H1 (cell line): ENCODE measurements around the gene ASB13. TPM values are rescaled to one million over a fixed set of nuclear protein-coding genes. Genes with fewer than 3 reads are reported as not detected.

ENCODE experiments used
- CTCF ChIA-PET: fragments of 300-600 bp; sonication (Branson Sonifier 250); formaldehyde crosslinking; loops from one replicate; lab custom pipeline; 2021; ENCODE audit not compliant: partially characterized antibody; lab: Charles Lee
- POLR2A ChIA-PET: fragments of 300-600 bp; sonication (Branson Sonifier 250); formaldehyde crosslinking; loops from one replicate; lab custom pipeline; 2021; ENCODE audit warnings: inconsistent platforms; ENCODE audit not compliant: partially characterized antibody; lab: Charles Lee
- DNase-seq, 2 experiments: peaks; one replicate each; pipeline versions ENCODE4 v3.0.0 to v3.0.0-alpha.2; 2010 to 2022; ENCODE audit warnings: low spot score in 2 of 2, low read depth in 1 of 2, mixed read lengths in 1 of 2
- FAIRE-seq: peaks from 2 replicates; lab custom pipeline; 2011; peaks lifted over from hg19 to GRCh38; lab: Jason Lieb, UNC
- H2AFZ ChIP-seq: 2 replicates; pipeline ENCODE4 v1.8.1; 2012; ENCODE audit warnings: low read length, inconsistent platforms
- H2AK5ac ChIP-seq: 2 replicates; pipeline ENCODE4 v1.6.1; 2013; ENCODE audit warnings: low read depth, low read length
- H2BK120ac ChIP-seq: replicated peaks from 2 replicates; pipeline ENCODE3; 2013; ENCODE audit warnings: low read depth, low read length, inconsistent platforms
- H2BK12ac ChIP-seq: 2 replicates; pipeline ENCODE4 v1.6.1; 2013; ENCODE audit warnings: low read depth, low read length
- H2BK15ac ChIP-seq: 2 replicates; pipeline ENCODE4 v1.6.1; 2013; ENCODE audit warnings: low read length
- H2BK20ac ChIP-seq: 2 replicates; pipeline ENCODE4 v1.6.1; 2013; ENCODE audit warnings: low read length
- H2BK5ac ChIP-seq: 2 replicates; pipeline ENCODE4 v1.6.1; 2013; ENCODE audit warnings: low read depth, low read length
- H3K14ac ChIP-seq: 2 replicates; pipeline ENCODE4 v1.6.1; 2013; ENCODE audit warnings: inconsistent platforms; ENCODE audit not compliant: insufficient read length
- H3K18ac ChIP-seq: 2 replicates; pipeline ENCODE4 v1.6.1; 2013; ENCODE audit warnings: low read length; ENCODE audit errors: extremely low read depth
- H3K23ac ChIP-seq: 2 replicates; pipeline ENCODE4 v1.6.1; 2013; ENCODE audit warnings: inconsistent platforms; ENCODE audit not compliant: insufficient read length
- H3K23me2 ChIP-seq: 2 replicates; pipeline ENCODE4 v1.6.1; 2013; ENCODE audit warnings: low read depth, low read length
- H3K27ac ChIP-seq: 2 replicates; pipeline ENCODE4 v1.6.1; 2011; ENCODE audit warnings: low read depth, low read length, inconsistent platforms
- H3K27me3 ChIP-seq, 4 experiments: replicated peaks in 1 of 4; 1 replicate in 1 of 4; 2 replicates in 3 of 4; pipeline versions ENCODE4 v1.6.1 to v1.8.1; 2011 to 2013; ENCODE audit warnings: low read length in 3 of 4, mild to moderate bottlenecking in 3 of 4, inconsistent platforms in 2 of 4, mixed read lengths in 2 of 4, moderate library complexity in 1 of 4; ENCODE audit not compliant: control insufficient read depth in 3 of 4, insufficient read depth in 3 of 4; ENCODE audit errors: extremely low read depth in 1 of 4
- H3K36me3 ChIP-seq, 4 experiments: 2 replicates each; pipeline versions ENCODE4 v1.6.1 to v1.8.1; 2011 to 2013; ENCODE audit warnings: mild to moderate bottlenecking in 4 of 4, low read length in 3 of 4, moderate library complexity in 2 of 4, control low read depth in 1 of 4, inconsistent platforms in 1 of 4; ENCODE audit not compliant: insufficient read depth in 4 of 4, control insufficient read depth in 2 of 4
- H3K4ac ChIP-seq: replicated peaks from 2 replicates; pipeline ENCODE3; 2013; ENCODE audit warnings: low read length, low read depth, mixed read lengths, inconsistent platforms; ENCODE audit not compliant: insufficient read length
- H3K4me1 ChIP-seq, 4 experiments: replicated peaks in 1 of 4; 1 replicate in 1 of 4; 2 replicates in 3 of 4; pipeline versions ENCODE4 v1.6.1 to v1.8.1; 2011 to 2013; ENCODE audit warnings: low read length in 3 of 4, inconsistent platforms in 2 of 4, mixed read lengths in 1 of 4; ENCODE audit not compliant: insufficient read depth in 4 of 4, control insufficient read depth in 3 of 4
- H3K4me2 ChIP-seq, 2 experiments: 2 replicates each; pipeline versions ENCODE4 v1.6.1 to v1.8.1; 2011 to 2013; ENCODE audit warnings: low read depth in 2 of 2, low read length in 2 of 2, control low read depth in 1 of 2, inconsistent platforms in 1 of 2, mild to moderate bottlenecking in 1 of 2; ENCODE audit not compliant: insufficient read depth in 1 of 2
- H3K4me3 ChIP-seq, 4 experiments: fragments of 200-600, 300-600 bp in 1 of 4; sonication (generic), shearing (Covaris generic), sonication (Bioruptor Twin) in 1 of 4; 2 replicates each; pipeline versions ENCODE4 v1.5.1 to v1.8.1; 2011 to 2016; ENCODE audit warnings: low read length in 4 of 4, low read depth in 3 of 4, control low read depth in 2 of 4, inconsistent platforms in 2 of 4, mild to moderate bottlenecking in 2 of 4, mixed read lengths in 1 of 4, moderate library complexity in 1 of 4; ENCODE audit not compliant: insufficient read depth in 2 of 4; ENCODE audit errors: extremely low read depth in 1 of 4
- H3K56ac ChIP-seq: replicated peaks from 2 replicates; pipeline ENCODE3; 2013; ENCODE audit warnings: low read depth, mild to moderate bottlenecking, mixed read lengths, low read length, inconsistent platforms; ENCODE audit not compliant: insufficient read length
- H3K79me1 ChIP-seq: 2 replicates; pipeline ENCODE4 v1.6.1; 2013; ENCODE audit warnings: low read depth, low read length, control low read depth
- H3K79me2 ChIP-seq, 2 experiments: 2 replicates each; pipeline versions ENCODE4 v1.6.1 to v1.8.1; 2012 to 2013; ENCODE audit warnings: low read length in 2 of 2, mild to moderate bottlenecking in 2 of 2, inconsistent platforms in 1 of 2; ENCODE audit not compliant: insufficient read depth in 2 of 2, control insufficient read depth in 1 of 2
- H3K9ac ChIP-seq, 4 experiments: replicated peaks in 1 of 4; 1 replicate in 1 of 4; 2 replicates in 3 of 4; pipeline versions ENCODE4 v1.6.1 to v1.8.1; 2011 to 2013; ENCODE audit warnings: low read depth in 3 of 4, low read length in 3 of 4, control low read depth in 2 of 4, mild to moderate bottlenecking in 2 of 4, moderate library complexity in 2 of 4, inconsistent platforms in 1 of 4; ENCODE audit errors: extremely low read depth in 1 of 4
- H3K9me3 ChIP-seq, 2 experiments: 2 replicates each; pipeline versions ENCODE4 v1.6.1 to v1.8.1; 2012 to 2013; ENCODE audit warnings: mild to moderate bottlenecking in 2 of 2, moderate library complexity in 2 of 2, control low read depth in 1 of 2, inconsistent platforms in 1 of 2, low read depth in 1 of 2, low read length in 1 of 2, mixed read lengths in 1 of 2; ENCODE audit not compliant: insufficient read depth in 2 of 2
- H4K20me1 ChIP-seq, 2 experiments: replicated peaks in 1 of 2; 2 replicates each; pipeline versions ENCODE3 to v1.8.1; 2011 to 2013; ENCODE audit warnings: inconsistent platforms in 2 of 2, low read length in 2 of 2, mild to moderate bottlenecking in 1 of 2; ENCODE audit not compliant: insufficient read depth in 2 of 2, control insufficient read depth in 1 of 2
- H4K5ac ChIP-seq: 2 replicates; pipeline ENCODE4 v1.6.1; 2013; ENCODE audit warnings: low read length, low read depth, mixed read lengths, inconsistent platforms; ENCODE audit not compliant: insufficient read length
- H4K8ac ChIP-seq: 2 replicates; pipeline ENCODE4 v1.8.0; 2013; ENCODE audit warnings: mild to moderate bottlenecking, moderate library complexity, low read length, inconsistent platforms; ENCODE audit not compliant: insufficient read depth; ENCODE audit errors: extremely low read depth
- H4K91ac ChIP-seq: replicated peaks from 2 replicates; pipeline ENCODE3; 2013; ENCODE audit warnings: low read length, mixed read lengths, inconsistent platforms; ENCODE audit not compliant: insufficient read length
- HDAC2 ChIP-seq, 2 experiments: fragments of 300-600 bp in 1 of 2; sonication (generic) in 1 of 2; IDR thresholded peaks; 2 replicates each; pipeline ENCODE4 v1.6.1; 2011 to 2012; ENCODE audit warnings: low read depth in 2 of 2, low read length in 2 of 2, mild to moderate bottlenecking in 2 of 2, moderate library complexity in 2 of 2, borderline replicate concordance in 1 of 2, inconsistent platforms in 1 of 2
- POLR2A ChIP-seq, 2 experiments: IDR thresholded peaks; 1 replicate in 1 of 2; 2 replicates in 1 of 2; pipeline ENCODE4 v1.6.1; 2011; ENCODE audit warnings: low read depth in 2 of 2, low read length in 2 of 2, mild to moderate bottlenecking in 2 of 2; ENCODE audit errors: control extremely low read depth in 1 of 2
- RFX5 ChIP-seq: IDR thresholded peaks from 2 replicates; pipeline ENCODE4 v1.6.1; 2011; ENCODE audit warnings: low read depth, low read length, improper control_type of control experiment, borderline replicate concordance
- ZNF274 ChIP-seq: IDR thresholded peaks from 2 replicates; pipeline ENCODE4 v1.7.0; 2012; ENCODE audit warnings: low read length, borderline replicate concordance; ENCODE audit errors: extremely low read depth
- WGBS, 2 experiments: shearing (Covaris generic) in 1 of 2; methylation state at CpG; one replicate each; pipeline versions ENCODE4 v1.1.6 to v1.1.7; 2013 to 2015; ENCODE audit warnings: low lambda C conversion rate in 2 of 2, mixed read lengths in 2 of 2, inconsistent platforms in 1 of 2, low coverage in 1 of 2, missing lambda C conversion rate in 1 of 2; ENCODE audit not compliant: insufficient replicate concordance in 2 of 2, insufficient coverage in 1 of 2, insufficient read length in 1 of 2; ENCODE audit errors: extremely low coverage in 1 of 2, missing lambda C conversion rate in 1 of 2; 5-methylcytosine and 5-hydroxymethylcytosine counted together
- polyA plus RNA-seq, 7 experiments: library from polyadenylated mRNA; depleted of rRNA in 3 of 7; stranded (reverse) in 5 of 7; unstranded in 2 of 7; fragments of >200 nt in 5 of 7; fragments of 200-250 nt in 2 of 7; gene quantifications; 1 replicate in 5 of 7; 2 replicates in 1 of 7; 4 replicates in 1 of 7; pipeline versions ENCODE4 v1.2.1 to v1.2.3, GENCODE V29; 2011 to 2013; ENCODE audit warnings: missing spikeins in 2 of 7, mixed read lengths in 2 of 7
- total RNA-seq: library from RNA; stranded (reverse); fragmentation: NEBNext Ultra II Directional; extraction: Animal tissue kit (Norgen Biotek cat#: 25700); gene quantifications from 2 replicates; pipeline ENCODE4 v1.2.1, GENCODE V29; 2021
- TF ChIP-seq, protein P1 (sequence below): IDR thresholded peaks from 2 replicates; pipeline ENCODE4 v1.6.1; 2012; ENCODE audit warnings: inconsistent platforms

ASB13 gene
- total and polyA plus RNA-seq, 2 of the 8 experiments (the other 6 are each of a cell fraction or from before 2014, with no cell fraction given): 12.3 to 20.2 TPM

DNA sequence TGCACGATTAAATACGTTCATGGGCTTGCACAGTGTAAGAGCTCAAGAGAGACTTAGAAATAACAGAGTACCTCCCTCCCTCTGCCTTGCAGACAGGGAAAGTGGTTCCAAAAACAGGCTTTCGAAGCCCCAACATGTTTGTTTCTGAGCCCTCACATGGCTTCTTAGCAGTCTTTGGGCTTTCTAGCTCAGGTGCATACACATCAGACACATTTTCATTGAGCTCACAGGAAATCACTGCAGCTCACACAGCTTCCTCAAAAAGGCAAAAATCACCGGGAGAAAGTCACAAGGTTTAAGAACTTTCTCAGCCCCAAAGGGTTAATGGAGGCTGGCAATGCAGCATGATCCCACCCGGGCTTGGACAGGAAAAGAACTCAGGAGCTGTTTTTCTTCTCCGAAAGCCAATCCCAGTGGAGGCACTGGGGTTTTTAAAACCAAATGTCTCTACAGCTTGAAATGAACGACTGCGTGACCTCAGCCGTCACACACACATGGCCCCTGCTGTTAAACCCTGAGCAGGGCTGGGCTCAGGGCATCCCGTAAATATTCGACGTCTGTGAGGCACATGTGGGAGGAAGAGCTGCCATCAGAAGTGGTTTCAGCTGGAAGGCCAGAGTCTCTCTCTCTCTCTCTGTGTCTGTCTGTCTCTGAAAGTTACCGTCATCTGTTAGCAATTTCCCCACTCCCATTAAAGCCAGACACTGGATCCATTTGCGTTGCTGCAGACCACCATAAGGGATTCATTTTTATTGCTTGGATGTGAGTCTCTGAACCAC is 71.9 kb downstream of the ASB13 start:
- Histone ChIP-seq H4K91ac (no peak overlapping the region), H3K27ac (no peak overlapping the region), H3K9ac (no peak overlapping the region), H4K8ac (no peak overlapping the region), H3K4ac (no peak overlapping the region), H3K79me2 (no peaks in the 10 kb centered on the region), H2BK120ac (no peak overlapping the region), H3K14ac (no peak overlapping the region), H3K9me3 (no peaks in the 10 kb centered on the region), H2AK5ac (no peak overlapping the region), H3K36me3 (no peaks in the 10 kb centered on the region), H3K4me3 (no peak overlapping the region), H3K4me1 (peaks cover 3 to 12% (median 11%) of the 10 kb centered on the region in 4 experiments; a peak in 5 of 7 replicates), H3K18ac (no peak overlapping the region), H4K20me1 (no peaks in the 10 kb centered on the region), H3K23me2 (peaks cover 2% of the 10 kb centered on the region; the same call in 1 of the 2 replicates), H2BK12ac (no peak overlapping the region), H3K23ac (no peak overlapping the region), H3K56ac (no peak overlapping the region), H3K79me1 (no peaks in the 10 kb centered on the region), H2AFZ (no peak overlapping the region), H3K4me2 (no peak overlapping the region), H2BK15ac (no peak overlapping the region), H2BK20ac (no peak overlapping the region), H3K27me3 (no peaks in the 10 kb centered on the region), H2BK5ac (no peak overlapping the region), H4K5ac (no peak overlapping the region)
- 82% methylated on average over 14 of the region's 14 CpGs; no CpG with 5 or more reads in 1 of the 2 experiments for WGBS, 2 experiments
- no peak for FAIRE-seq
- ChIA-PET CTCF (interaction anchor here (0.6 to 3.8 kb wide), 7 partner anchors 8 to 150 kb away, joined by 3 to 16 read pairs (median 3); no protein-coding TSS in a partner anchor), POLR2A (interaction anchor here (1.0 kb wide), 1 partner anchor 9 kb away, joined by 3 read pairs; no protein-coding TSS in a partner anchor)
- no peak for TF ChIP-seq POLR2A (IDR thresholded peaks at IDR 0.05; ENCODE audit: control extremely low read depth in 1 of 2, low read depth in 2 of 2, low read length in 2 of 2)
- no peak for TF ChIP-seq RFX5
- no peak for TF ChIP-seq HDAC2 (IDR thresholded peaks at IDR 0.05; ENCODE audit: borderline replicate concordance in 1 of 2, low read depth in 2 of 2, low read length in 2 of 2)
- no peak for TF ChIP-seq ZNF274
- TF ChIP-seq, protein P1, sequence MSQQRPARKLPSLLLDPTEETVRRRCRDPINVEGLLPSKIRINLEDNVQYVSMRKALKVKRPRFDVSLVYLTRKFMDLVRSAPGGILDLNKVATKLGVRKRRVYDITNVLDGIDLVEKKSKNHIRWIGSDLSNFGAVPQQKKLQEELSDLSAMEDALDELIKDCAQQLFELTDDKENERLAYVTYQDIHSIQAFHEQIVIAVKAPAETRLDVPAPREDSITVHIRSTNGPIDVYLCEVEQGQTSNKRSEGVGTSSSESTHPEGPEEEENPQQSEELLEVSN: 0 out of 2 replicates have a peak, but pooled peaks have one; percentile 22
- no peak for DNase-seq
